Lower leg skin (tissue), 4 donors: ENCODE data around the gene DNMT3A. TPM values are rescaled to one million over a fixed set of nuclear protein-coding genes. Genes with fewer than 3 reads are reported as not detected.

Source experiments
- DNase-seq, 2 donors: peaks; one replicate each; pipeline ENCODE4 v3.0.0-alpha.2; 2019; ENCODE audit warnings: low spot score in 2 of 2
- H3K4me3 ChIP-seq: fragments of 200-600 bp; sonication (generic); 2 replicates; pipeline ENCODE4 v1.5.1; 2017; ENCODE audit warnings: mild to moderate bottlenecking, low read depth; ENCODE audit not compliant: poor library complexity, severe bottlenecking
- POLR2A ChIP-seq, 2 donors: fragments of 450-650 bp; IDR thresholded peaks; one replicate each; pipeline ENCODE4 v1.6.1; 2016 to 2017; ENCODE audit warnings: antibody characterized with exemption in 2 of 2, mild to moderate bottlenecking in 1 of 2, moderate library complexity in 1 of 2
- WGBS, 2 donors: methylation state at CpG; one replicate each; pipeline ENCODE4 v1.1.5; 2018; 5-methylcytosine and 5-hydroxymethylcytosine counted together
- intact Hi-C: fragments of 100-400 bp; cut with DNase I; formaldehyde crosslinking; loops from one replicate; pipeline ENCODE4 v1.15.0; 2023; ENCODE audit warnings: low total_unique reads
- total RNA-seq, 4 donors: library from RNA; depleted of rRNA; stranded (reverse); fragments of >200 nt; gene quantifications; one replicate each; pipeline ENCODE4 v1.1.0, GENCODE V29; 2016
- TF ChIP-seq, protein P1 (sequence below), 3 donors: fragments of 450-650 bp; IDR thresholded peaks; one replicate each; pipeline ENCODE4 v1.5.1; 2016; ENCODE audit warnings: antibody characterized with exemption in 3 of 3, mild to moderate bottlenecking in 3 of 3, moderate library complexity in 2 of 3

Gene DNMT3A
- total RNA-seq, 4 donors from 2014 or later: 4.3 to 7.4 (median 6.9) TPM

DNA sequence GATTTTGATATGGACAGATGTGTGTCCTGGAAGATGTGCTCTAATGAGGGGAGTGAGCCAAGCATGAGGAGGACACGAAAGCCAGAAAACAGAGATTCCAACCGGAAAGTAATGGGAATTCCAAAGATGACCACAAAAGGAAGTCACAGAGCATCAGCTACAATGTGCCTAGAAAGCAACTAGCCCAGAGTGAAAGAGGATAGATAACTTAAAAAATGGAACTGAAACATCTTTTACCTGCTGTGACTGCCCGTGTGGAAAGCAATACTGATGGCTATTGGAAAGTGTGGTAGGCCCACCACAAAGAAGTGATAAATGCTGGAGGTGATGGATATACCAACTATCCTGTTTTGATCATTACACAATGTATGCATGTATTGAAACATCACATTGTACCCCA, 21.6 kb downstream of the DNMT3A start:
- no peak overlapping the region for H3K4me3 ChIP-seq
- TF ChIP-seq POLR2A (IDR thresholded peaks at IDR 0.05): no peak
- TF ChIP-seq, protein P1, sequence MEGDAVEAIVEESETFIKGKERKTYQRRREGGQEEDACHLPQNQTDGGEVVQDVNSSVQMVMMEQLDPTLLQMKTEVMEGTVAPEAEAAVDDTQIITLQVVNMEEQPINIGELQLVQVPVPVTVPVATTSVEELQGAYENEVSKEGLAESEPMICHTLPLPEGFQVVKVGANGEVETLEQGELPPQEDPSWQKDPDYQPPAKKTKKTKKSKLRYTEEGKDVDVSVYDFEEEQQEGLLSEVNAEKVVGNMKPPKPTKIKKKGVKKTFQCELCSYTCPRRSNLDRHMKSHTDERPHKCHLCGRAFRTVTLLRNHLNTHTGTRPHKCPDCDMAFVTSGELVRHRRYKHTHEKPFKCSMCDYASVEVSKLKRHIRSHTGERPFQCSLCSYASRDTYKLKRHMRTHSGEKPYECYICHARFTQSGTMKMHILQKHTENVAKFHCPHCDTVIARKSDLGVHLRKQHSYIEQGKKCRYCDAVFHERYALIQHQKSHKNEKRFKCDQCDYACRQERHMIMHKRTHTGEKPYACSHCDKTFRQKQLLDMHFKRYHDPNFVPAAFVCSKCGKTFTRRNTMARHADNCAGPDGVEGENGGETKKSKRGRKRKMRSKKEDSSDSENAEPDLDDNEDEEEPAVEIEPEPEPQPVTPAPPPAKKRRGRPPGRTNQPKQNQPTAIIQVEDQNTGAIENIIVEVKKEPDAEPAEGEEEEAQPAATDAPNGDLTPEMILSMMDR (IDR thresholded peaks at IDR 0.05): no peak
- DNase-seq: no peak
- intact Hi-C loops: no loop called here
- WGBS, 2 donors: 76 to 81% methylated on average over 3 of the region's 3 CpGs

DNA sequence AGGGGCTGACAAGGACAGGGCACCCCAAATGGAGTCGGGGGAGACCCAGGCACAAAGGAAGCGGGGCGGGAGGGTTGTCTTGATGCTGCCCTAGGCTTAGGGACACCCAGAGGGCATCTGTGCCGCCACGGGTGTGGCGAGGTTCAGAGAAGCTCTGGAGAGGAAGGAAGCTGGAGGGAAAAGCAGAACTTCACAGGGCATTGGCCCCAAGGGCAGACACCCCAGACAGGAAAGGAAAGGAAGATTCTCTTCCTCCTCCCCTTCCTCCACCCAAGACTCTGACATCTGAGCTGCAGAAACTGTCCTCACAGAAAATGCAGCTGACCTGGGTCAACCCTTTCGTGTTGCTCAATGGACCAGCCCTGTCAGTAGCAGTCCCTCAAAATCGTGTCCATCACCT, 25.6 kb downstream of the DNMT3A start:
- WGBS, 2 donors: 54 to 61% methylated on average over 8 of the region's 8 CpGs
- intact Hi-C loops: no loop called here
- no peak overlapping the region for H3K4me3 ChIP-seq
- DNase-seq: peak in 1 of 2 donors; percentile 36
- no peak for TF ChIP-seq POLR2A (IDR thresholded peaks at IDR 0.05)

DNA sequence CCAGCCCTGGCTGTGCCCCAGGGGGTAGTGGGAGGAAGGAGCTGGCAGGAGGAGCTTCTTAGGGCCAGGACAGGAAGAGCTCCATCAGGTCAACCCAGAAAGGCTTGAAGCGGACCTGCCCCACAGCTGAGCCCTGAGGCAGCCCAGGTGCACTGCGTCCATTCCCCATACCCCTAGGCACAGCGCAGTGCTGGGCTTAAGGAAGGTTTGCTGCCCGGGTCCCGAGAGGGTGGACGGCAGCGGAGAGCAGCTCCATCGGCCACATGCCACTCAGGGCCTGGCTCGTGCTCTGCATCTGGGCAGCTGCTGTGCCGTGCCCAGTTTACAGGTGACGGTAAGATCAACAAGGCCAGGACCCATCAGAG, 26.4 kb downstream of the DNMT3A start:
- no peak overlapping the region for H3K4me3 ChIP-seq
- TF ChIP-seq, protein P1 (IDR thresholded peaks at IDR 0.05): no peak
- no peak for TF ChIP-seq POLR2A (IDR thresholded peaks at IDR 0.05)
- intact Hi-C loops: no loop called here
- DNase-seq: no peak
- 57 to 75% methylated on average over 5 to 11 of the region's 11 CpGs for WGBS, 2 donors

DNA sequence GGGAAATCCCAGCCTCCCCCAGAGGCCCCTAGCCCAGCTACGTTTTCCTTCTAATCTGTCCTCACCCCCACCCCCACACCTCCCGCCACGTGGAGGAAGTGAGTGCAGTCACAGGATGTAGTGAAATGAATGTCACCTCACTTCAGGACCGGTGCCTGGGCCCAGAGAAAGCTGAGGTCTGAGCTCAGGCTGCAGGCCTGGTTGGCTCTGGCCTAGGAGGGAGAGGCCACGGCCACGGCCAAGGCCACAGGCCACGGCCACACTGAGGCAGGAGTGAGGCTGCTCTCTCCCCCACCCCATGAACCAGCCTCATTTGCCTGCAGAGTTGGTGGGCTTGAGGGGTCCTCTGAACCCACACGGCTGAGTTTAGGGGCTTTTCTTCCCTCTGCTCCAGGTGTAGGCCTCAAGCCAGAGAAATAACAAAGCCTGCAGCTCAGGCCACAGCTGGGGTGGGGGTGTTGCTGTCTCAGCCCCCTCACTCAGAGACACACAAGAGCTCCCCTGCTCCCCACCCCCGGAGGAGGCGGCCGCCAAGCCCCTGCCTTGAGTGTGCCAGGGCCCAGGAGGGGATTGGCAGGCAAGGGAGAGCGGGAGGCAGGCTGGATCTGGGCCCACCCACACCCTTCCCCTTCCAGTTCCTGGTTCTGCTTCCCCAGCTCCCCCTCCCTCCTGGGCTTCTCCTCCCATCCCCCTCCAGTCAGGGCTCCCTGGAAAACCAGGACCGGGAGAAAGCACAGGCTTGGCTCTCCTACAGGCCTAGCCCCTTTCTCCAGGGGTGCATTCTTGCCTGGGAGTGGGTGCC, 27.0 kb downstream of the DNMT3A start:
- no peak for TF ChIP-seq POLR2A (IDR thresholded peaks at IDR 0.05)
- TF ChIP-seq, protein P1 (IDR thresholded peaks at IDR 0.05): no peak
- DNase-seq: no peak
- H3K4me3 ChIP-seq: no peak overlapping the region
- intact Hi-C loops: no loop called here
- 32 to 36% methylated on average over 10 to 13 of the region's 13 CpGs for WGBS, 2 donors

DNA sequence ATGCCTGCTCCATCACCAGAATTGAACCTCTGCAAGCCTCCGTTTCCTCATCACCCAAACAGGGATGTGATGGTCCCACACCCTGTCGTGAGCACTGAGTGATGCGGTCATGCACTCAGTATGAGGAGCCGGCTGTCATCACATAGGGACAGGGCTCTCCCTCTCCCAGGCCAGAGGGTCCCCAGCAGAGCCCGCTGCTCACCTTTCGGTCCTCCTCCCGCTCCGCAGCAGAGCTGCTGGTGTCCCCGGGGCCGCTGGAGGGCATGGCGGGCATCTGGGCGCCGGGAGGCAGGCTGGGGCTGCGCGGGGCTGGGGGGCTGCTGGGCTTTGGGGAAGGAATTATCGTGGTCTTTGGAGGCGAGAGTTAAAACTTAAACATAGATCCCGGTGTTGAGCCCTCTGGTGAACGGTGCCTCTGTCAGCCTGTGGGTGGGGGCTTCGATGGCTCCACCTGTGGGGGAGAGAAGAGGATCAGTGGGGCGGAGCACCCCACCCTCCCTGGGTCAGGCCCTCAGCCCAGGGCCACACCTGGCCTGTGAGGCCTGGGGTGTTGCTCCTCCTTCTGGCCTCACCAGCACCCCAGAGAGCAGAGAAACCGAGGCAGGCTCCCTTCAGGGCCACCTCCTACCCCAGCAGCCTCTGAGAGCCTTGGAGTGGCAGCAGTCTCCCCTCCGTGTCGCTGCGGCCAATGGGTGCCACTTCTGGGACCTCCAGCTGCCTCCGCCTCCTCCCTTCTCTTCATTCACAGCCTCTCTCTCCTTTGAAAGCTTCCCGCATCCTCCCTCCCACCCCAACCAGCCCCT, 27.8 kb downstream of the DNMT3A start:
- 86 to 92% methylated on average over 27 of the region's 27 CpGs for WGBS, 2 donors
- DNase-seq: no peak

More for the DNA sequence above, 27.8 kb downstream of the DNMT3A start:
- no peak overlapping the region for H3K4me3 ChIP-seq
- TF ChIP-seq, protein P1 (IDR thresholded peaks at IDR 0.05): no peak
- no peak for TF ChIP-seq POLR2A (IDR thresholded peaks at IDR 0.05)
- intact Hi-C loops: no loop called here
